HepG2 (cell line): Measurements from ENCODE around the gene ARPC1B. TPM values are rescaled to one million over a fixed set of nuclear protein-coding genes. Genes with fewer than 3 reads are reported as not detected.
"Not testable (repeated sequence)": the region's sequence is repeated elsewhere in the genome, so short reads cannot be mapped to it uniquely, and the experiment has no call there.

Source experiments
- ATAC-seq: fragments of 200-7000 bp; cut with Tn5 transposase; 3 replicates; pipeline ENCODE4 v1.9.1; 2020; ENCODE audit warnings: mild to moderate bottlenecking, moderate library complexity
- BruUV-seq: library from RNA; stranded (reverse); fragments of 400-500 nt; replicated peaks from 2 replicates; lab custom pipeline; 2021; lab: Mats Ljungman, UMichigan
- CTCF ChIA-PET: fragments of 300-600 bp; formaldehyde crosslinking; extraction: SDS; loops from one replicate; lab custom pipeline; 2021; ENCODE audit warnings: low total read pairs, inconsistent platforms, low intra/inter-chr PET ratio; lab: Yijun Ruan, JAX
- POLR2A ChIA-PET: fragments of 350-600 bp; sonication (Branson Sonifier 250); formaldehyde crosslinking; loops from one replicate; lab custom pipeline; 2020; ENCODE audit warnings: antibody characterized with exemption, inconsistent platforms; lab: Yijun Ruan, JAX
- DNase-seq: peaks from one replicate; pipeline ENCODE4 v3.0.0-alpha.2; 2015; ENCODE audit warnings: low spot score
- FAIRE-seq: peaks from 3 replicates; lab custom pipeline; 2011; peaks lifted over from hg19 to GRCh38; lab: Jason Lieb, UNC
- H2AFZ ChIP-seq: one replicate; pipeline ENCODE4 v1.6.1; 2011; ENCODE audit warnings: low read length, inconsistent platforms
- H3K27ac ChIP-seq: fragments of 300-600 bp; 3 replicates; pipeline ENCODE4 v1.8.0; 2011; ENCODE audit warnings: mixed run types, mild to moderate bottlenecking, mixed read lengths, low read length, inconsistent platforms; ENCODE audit not compliant: insufficient read depth; ENCODE audit errors: extremely low read length
- H3K27me3 ChIP-seq, 2 experiments: fragments of 200-600 bp in 1 of 2; 2 replicates in 1 of 2; 3 replicates in 1 of 2; pipeline versions ENCODE4 v1.6.0 to v1.8.0; 2011; ENCODE audit warnings: low read length in 2 of 2, mild to moderate bottlenecking in 2 of 2, moderate library complexity in 2 of 2, inconsistent platforms in 1 of 2; ENCODE audit not compliant: insufficient read depth in 2 of 2, control insufficient read depth in 1 of 2
- H3K36me3 ChIP-seq, 2 experiments: fragments of 200-600 bp in 1 of 2; replicated peaks in 1 of 2; 2 replicates in 1 of 2; 3 replicates in 1 of 2; pipeline versions ENCODE4 v1.5.1 to v1.8.0; 2011; ENCODE audit warnings: low read length in 2 of 2, inconsistent platforms in 1 of 2; ENCODE audit not compliant: insufficient read depth in 2 of 2, control insufficient read depth in 1 of 2
- H3K4me1 ChIP-seq: 2 replicates; pipeline ENCODE4 v1.5.1; 2012; ENCODE audit warnings: low read length, inconsistent platforms; ENCODE audit not compliant: insufficient read depth
- H3K4me2 ChIP-seq: 2 replicates; pipeline ENCODE4 v1.6.0; 2011; ENCODE audit warnings: low read depth, low read length, inconsistent platforms
- H3K4me3 ChIP-seq, 3 experiments: fragments of 200-600 bp in 1 of 3; sonication (generic), shearing (Covaris generic) in 1 of 3; replicated peaks in 1 of 3; 2 replicates each; pipeline ENCODE4 v1.5.1; 2011 to 2016; ENCODE audit warnings: low read length in 3 of 3, inconsistent platforms in 2 of 3, low read depth in 2 of 3, mild to moderate bottlenecking in 2 of 3, control low read depth in 1 of 3, mixed read lengths in 1 of 3; ENCODE audit not compliant: insufficient read depth in 1 of 3
- H3K79me2 ChIP-seq: one replicate; pipeline ENCODE4 v1.6.1; 2011; ENCODE audit warnings: low read length, inconsistent platforms; ENCODE audit not compliant: insufficient read depth
- H3K9ac ChIP-seq: 2 replicates; pipeline ENCODE4 v1.6.0; 2011; ENCODE audit warnings: mild to moderate bottlenecking, low read depth, low read length, inconsistent platforms; ENCODE audit not compliant: insufficient read depth
- H3K9me3 ChIP-seq: 2 replicates; pipeline ENCODE4 v1.5.1; 2012; ENCODE audit warnings: mild to moderate bottlenecking, low read length
- H4K20me1 ChIP-seq: 2 replicates; pipeline ENCODE4 v1.6.0; 2011; ENCODE audit warnings: inconsistent platforms, mild to moderate bottlenecking, low read length, moderate library complexity; ENCODE audit not compliant: insufficient read depth
- ZC3H4 ChIP-seq: sonication (generic); formaldehyde crosslinking; IDR thresholded peaks from 2 replicates; pipeline ENCODE4 v1.4.0; 2020; ENCODE audit warnings: missing genetic modification reagents, borderline replicate concordance
- WGBS: methylation state at CpG from one replicate; pipeline ENCODE4 v1.1.6; 2017; ENCODE audit warnings: low lambda C conversion rate; 5-methylcytosine and 5-hydroxymethylcytosine counted together
- in situ Hi-C: cut with HindIII; loops from 2 replicates; pipeline ENCODE4 v1.10.0; 2017; ENCODE audit warnings: low pct_unique_long_range_greater_than_20kb; ENCODE audit not compliant: extremely low pct_ligation_motif_present
- intact Hi-C: fragments of 100-400 bp; cut with micrococcal nuclease; formaldehyde crosslinking; loops from one replicate; pipeline ENCODE4 v1.10.0; 2022; ENCODE audit not compliant: unreplicated experiment
- polyA plus RNA-seq, 8 experiments: library from polyadenylated mRNA; depleted of rRNA in 3 of 8; stranded (reverse) in 7 of 8; unstranded in 1 of 8; fragments of >200 nt; fragmentation: Illumina TruSeq in 4 of 8; extraction: Trizol in 4 of 8; gene quantifications; 2 replicates each; pipeline versions ENCODE4 v1.2.1 to v1.2.3, GENCODE V29; 2011 to 2016; ENCODE audit warnings: low read depth in 4 of 8, missing spikeins in 1 of 8, mixed read lengths in 1 of 8; ENCODE audit not compliant: insufficient read depth in 1 of 8
- total RNA-seq, 5 experiments: library from RNA; depleted of rRNA; stranded (reverse); fragments of >200 nt; fragmentation: Illumina TruSeq; extraction: Trizol; gene quantifications; 2 replicates each; pipeline ENCODE4 v1.2.3, GENCODE V29; 2016; ENCODE audit warnings: low read depth in 1 of 5
- TF ChIP-seq, protein P1 (sequence below): sonication (generic); formaldehyde crosslinking; IDR thresholded peaks from 2 replicates; pipeline ENCODE4 v1.8.0; 2022; ENCODE audit warnings: mild to moderate bottlenecking, missing genetic modification reagents
- TF ChIP-seq, protein P2 (sequence below): sonication (generic); formaldehyde crosslinking; IDR thresholded peaks from 2 replicates; pipeline ENCODE4 v1.4.0; 2020; ENCODE audit warnings: missing genetic modification reagents

ARPC1B gene
- total and polyA plus RNA-seq, 2 of the 13 experiments (the other 11 are each of a cell fraction or from before 2014, with no cell fraction given): 72.9 to 89.1 TPM

DNA sequence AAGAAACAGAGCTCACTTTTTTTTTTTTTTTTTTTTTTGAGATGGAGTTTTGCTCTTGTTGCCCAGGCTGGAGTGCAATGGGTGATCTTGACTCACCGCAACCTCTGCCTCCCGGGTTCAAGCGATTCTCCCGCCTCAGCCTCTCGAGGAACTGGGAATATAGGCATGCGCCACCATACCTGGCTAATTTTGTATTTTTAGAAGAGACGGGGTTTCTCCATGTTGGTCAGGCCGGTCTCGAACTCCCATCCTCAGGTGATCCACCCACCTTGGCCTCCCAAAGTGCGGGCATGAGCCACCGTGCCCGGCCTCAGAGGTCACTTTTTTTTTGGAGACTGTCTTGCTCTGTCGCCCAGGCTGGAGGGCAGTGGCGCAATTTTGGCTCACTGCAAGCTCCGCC is 16.0 kb upstream of the ARPC1B start:
- H3K27me3 ChIP-seq, H2AFZ ChIP-seq, H3K4me2 ChIP-seq, H3K4me3 ChIP-seq, POLR2A ChIA-PET, DNase-seq, H3K27ac ChIP-seq, BruUV-seq, H3K4me1 ChIP-seq, H3K79me2 ChIP-seq, H4K20me1 ChIP-seq, CTCF ChIA-PET, ATAC-seq, H3K9ac ChIP-seq, H3K9me3 ChIP-seq, FAIRE-seq, in situ Hi-C loops, intact Hi-C loops: not testable (repeated sequence)
- H3K36me3 ChIP-seq: peaks cover 20 to 57% of the 10 kb centered on the region in 2 experiments
- 94% methylated on average over 15 of the region's 15 CpGs for WGBS

DNA sequence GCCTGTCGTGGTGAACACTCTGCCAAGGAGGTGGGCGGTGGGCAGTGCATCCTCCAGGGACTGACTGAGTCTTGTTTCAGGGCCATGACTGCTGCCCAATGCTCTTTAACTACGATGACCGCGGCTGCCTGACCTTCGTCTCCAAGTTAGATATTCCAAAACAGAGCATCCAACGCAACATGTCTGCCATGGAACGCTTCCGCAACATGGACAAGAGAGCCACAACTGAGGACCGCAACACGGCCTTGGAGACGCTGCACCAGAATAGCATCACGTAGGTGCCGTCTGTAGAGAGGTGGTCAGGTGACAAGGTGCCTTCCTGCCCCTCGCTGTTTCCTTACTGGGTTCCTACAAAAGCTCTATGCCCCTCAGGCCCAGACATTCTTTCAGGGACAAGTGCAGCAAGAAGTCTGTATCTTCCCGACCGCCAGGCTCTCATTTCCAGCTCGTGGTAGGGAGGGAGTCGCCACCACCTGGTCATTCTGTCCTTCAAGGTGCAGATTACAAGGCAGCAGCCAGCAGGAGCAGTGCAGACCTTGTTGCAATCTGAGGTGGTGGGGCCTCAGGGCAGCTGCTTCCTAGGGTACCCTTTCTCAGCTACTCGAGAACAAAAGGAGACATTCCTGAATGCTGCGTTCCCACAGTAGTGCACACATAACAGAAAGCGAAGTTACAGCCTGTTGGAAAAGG is 14.9 kb upstream of the ARPC1B start:
- CTCF ChIA-PET: no interaction called here
- H3K36me3 ChIP-seq: peaks cover 18 to 56% of the 10 kb centered on the region in 2 experiments

More for the DNA sequence above, 14.9 kb upstream of the ARPC1B start:
- intact Hi-C loops (no loop called here), in situ Hi-C loops (no loop called here)
- BruUV-seq: no TSS peak
- TF ChIP-seq, protein P1, sequence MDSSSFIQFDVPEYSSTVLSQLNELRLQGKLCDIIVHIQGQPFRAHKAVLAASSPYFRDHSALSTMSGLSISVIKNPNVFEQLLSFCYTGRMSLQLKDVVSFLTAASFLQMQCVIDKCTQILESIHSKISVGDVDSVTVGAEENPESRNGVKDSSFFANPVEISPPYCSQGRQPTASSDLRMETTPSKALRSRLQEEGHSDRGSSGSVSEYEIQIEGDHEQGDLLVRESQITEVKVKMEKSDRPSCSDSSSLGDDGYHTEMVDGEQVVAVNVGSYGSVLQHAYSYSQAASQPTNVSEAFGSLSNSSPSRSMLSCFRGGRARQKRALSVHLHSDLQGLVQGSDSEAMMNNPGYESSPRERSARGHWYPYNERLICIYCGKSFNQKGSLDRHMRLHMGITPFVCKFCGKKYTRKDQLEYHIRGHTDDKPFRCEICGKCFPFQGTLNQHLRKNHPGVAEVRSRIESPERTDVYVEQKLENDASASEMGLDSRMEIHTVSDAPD (CRISPR knock-in tag): no peak
- no peak for TF ChIP-seq ZC3H4 (CRISPR knock-in tag)
- TF ChIP-seq, protein P2, sequence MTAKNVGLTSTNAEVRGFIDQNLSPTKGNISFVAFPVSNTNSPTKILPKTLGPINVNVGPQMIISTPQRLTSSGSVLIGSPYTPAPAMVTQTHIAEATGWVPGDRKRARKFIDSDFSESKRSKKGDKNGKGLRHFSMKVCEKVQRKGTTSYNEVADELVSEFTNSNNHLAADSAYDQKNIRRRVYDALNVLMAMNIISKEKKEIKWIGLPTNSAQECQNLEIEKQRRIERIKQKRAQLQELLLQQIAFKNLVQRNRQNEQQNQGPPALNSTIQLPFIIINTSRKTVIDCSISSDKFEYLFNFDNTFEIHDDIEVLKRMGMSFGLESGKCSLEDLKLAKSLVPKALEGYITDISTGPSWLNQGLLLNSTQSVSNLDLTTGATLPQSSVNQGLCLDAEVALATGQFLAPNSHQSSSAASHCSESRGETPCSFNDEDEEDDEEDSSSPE (CRISPR knock-in tag): no peak
- Histone ChIP-seq H3K79me2 (no peaks in the 10 kb centered on the region), H3K27me3 (no peaks in the 10 kb centered on the region), H3K4me1 (0 out of 2 replicates have a peak, but pooled peaks cover 8% of the 10 kb centered on the region), H4K20me1 (no peaks in the 10 kb centered on the region), H3K4me3 (no peak overlapping the region), H3K9ac (no peak overlapping the region), H3K27ac (no peak overlapping the region), H3K4me2 (no peak overlapping the region), H3K9me3 (no peaks in the 10 kb centered on the region), H2AFZ (no peak overlapping the region)
- WGBS: 94% methylated on average over 15 of the region's 22 CpGs
- no peak for ATAC-seq
- no peak for DNase-seq
- FAIRE-seq: no peak
- POLR2A ChIA-PET: interaction anchor here (1.1 kb wide), 1 partner anchor 11 kb away, joined by 6 read pairs; no protein-coding TSS in a partner anchor
